GM04504 (cell line): ENCODE results near the gene INAFM1.
A peak's percentile ranks its signal among the peaks of the same experiment; 100 is the strongest.

Source experiments
- DNase-seq: peaks from one replicate; pipeline ENCODE4 v3.0.0-alpha.2; 2012; ENCODE audit warnings: low read depth

Gene INAFM1

GRCh38 chr19:47274071-47274890, at the start of gene INAFM1:
Gene INAFM1, plus strand, starts transcription at chr19:47274885. Its CDS starts 35 bp downstream, at chr19:47274920.
- DNase-seq: peak; percentile 83

DNA sequence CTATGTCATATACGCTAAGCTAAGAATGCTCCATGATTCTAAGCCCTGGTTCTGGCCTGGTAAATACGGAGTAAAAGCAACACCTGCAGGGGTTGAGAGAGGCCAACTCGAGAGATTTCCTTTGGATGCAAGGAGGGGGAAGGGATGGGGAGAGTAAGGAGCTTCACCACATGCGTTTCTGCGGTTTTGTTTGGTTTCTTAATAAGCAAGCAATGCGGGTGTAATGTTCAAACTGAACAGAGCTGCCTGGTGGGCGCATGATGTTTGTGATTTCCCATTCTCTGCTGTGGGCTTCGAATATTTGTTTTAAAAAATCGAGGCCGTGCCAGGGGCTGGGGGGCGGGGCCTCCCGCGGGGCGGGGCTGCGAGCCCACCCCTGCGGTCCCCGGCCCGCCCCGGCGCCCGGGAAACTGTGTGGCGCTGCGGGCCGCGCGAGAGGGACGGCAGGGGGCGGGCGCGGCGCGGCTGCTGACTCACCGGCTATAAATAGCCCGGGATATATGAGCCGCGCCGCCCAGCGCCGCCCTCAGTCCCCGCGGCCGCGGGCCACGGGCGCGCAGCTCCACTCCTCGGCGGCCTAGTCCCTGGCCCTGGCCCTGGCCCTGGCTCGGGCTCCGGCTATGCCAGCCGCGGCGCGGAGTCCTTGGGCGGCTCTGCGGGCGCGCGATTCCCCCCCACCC, 48.8 kb upstream of the INAFM1 start:
- no peak for DNase-seq

- no peak for DNase-seq
Measured at GRCh38 chr19:47226426-47227351, 48.0 kb upstream of the INAFM1 start.

- peak; percentile 84 for DNase-seq
Measured at GRCh38 chr19:47227352-47228167, 47.1 kb upstream of the INAFM1 start.

DNA sequence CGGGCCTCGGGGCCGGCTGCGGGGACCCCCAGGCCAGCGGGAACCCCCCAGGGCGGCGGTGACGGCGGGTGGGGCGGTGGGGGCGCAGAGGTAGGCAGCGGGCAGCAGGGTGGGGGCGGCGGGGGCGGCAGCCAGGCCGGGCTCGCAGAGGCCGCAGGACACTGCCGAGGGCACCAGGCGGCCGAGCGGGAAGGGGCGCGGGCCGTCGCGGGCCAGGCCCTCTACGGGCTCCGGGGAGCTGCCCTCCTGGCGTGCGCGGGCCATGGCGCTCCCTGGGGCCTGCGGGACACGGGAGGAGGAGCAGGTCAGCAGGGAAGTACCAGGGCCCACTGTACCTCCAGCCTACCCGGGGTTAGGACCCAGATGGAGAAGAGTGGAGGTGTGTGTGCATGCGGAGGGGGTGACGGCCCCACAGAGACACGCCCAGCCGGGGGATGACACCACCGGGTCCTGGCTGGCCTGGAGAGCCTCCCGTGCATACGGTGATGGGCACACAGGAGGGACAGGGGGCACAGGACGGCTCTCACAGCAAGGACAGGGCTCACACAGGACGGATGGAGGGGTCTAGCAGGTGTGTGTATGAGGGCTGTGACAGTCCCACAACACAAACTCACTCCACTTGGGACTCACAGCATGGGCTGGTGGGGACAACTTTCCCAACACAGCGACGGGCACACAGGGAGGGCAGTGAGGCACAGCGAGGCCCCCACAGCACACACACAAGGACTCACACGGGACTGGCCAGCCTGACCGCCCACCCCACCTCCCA, 46.3 kb upstream of the INAFM1 start:
- DNase-seq: no peak

GRCh38 chr19:47228937-47229675, 45.6 kb upstream of the INAFM1 start:
- no peak for DNase-seq

DNA sequence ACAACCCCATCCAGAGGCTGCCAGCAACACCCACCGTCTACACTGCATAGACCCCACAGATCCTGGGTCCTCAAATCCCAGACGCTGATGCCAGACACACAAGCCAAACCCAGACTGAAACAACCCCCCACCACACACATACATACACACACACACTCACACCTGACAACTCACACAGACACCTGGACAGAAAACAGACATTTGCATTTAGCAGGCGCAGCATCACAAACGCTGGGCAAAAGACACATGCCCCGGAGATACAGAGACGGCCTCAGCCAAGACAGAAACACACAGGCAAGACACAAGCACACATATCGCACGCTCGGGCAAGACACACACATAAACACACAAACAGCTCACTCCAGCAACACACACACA, 45.0 kb upstream of the INAFM1 start:
- DNase-seq: no peak

DNA sequence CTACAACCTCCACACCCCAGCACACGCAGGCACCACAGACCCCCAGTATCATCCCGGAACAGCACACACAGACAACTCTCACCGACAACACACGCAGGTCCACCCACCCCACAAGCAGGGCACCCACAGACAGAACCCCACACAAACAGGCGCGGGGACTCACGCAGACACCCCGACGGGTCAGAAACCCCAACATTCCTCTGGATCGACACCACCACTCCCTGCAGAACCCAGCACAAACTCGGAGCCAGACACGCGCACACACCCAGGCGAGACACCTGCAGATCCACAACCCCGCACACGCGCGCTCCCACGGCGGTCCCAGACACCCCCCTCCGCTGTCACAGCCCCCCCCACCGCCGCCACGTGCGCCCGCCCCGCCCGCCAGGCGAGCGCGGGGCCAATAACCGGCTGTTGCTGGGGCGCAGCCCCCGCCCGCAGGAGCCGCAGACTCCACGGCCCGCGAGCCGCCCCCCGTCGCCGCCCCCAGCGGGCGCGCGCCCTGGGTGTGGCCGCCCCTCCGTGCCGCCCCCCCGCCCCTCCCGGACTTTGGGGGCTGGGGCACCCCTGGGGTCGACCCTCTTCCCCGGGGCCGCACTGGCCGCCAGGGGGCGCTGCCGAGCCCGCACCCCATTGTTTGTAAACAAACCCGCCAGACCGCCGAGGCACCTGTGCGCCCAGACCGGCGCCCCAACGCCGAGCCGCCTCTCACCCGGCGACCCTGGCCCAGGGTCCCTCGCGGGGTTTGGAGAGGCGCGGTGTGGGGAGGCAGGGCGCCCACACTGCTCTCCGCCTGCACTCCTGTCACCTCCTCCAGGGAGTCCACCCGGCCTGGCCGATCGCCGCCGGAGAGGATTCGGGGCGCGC, 44.4 kb upstream of the INAFM1 start:
- no peak for DNase-seq

GRCh38 chr19:47230921-47231214, 43.8 kb upstream of the INAFM1 start, which contains the start of gene BBC3:
Gene BBC3, minus strand, starts transcription at chr19:47231199. Its CDS starts 2,768 bp downstream, at chr19:47228431.
- no peak for DNase-seq

DNA sequence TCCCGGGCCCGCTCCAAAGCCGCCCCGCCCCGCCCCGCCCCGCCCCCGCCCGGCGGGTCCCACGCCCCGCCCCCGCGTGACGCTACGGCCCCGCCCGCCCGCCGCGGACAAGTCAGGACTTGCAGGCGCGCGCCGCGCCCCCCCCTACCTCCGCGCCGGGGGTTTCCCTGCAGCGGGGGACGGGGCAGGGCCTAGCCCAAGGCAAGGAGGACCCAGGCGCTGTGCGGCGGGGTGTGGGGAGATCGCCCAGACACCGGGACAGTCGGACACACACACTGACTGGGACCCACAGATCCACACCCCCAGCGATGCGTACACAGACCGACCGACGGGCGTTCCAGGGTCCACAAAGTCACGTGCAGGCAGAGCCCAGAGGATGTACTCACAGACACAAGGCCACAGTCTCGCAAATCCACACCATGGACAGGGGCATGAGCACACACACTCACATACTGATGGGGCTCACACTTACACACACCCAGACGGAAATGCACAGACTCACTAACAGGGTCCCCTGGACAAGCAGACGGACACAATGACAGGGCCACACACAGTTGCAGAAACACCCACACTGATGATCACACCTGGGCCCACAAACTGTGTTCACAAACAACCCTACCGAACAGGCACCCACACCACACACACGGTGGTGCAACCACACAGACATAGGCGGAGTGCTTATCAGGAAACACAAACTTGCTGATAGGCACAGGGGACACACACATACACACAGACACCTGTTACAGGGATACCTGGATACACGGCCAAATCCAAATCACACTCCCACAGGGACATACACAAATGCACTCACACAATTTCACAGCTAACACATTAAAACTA, 43.2 kb upstream of the INAFM1 start:
- peak; percentile 75 for DNase-seq

GRCh38 chr19:47232422-47233211, 42.1 kb upstream of the INAFM1 start:
- no peak for DNase-seq

DNA sequence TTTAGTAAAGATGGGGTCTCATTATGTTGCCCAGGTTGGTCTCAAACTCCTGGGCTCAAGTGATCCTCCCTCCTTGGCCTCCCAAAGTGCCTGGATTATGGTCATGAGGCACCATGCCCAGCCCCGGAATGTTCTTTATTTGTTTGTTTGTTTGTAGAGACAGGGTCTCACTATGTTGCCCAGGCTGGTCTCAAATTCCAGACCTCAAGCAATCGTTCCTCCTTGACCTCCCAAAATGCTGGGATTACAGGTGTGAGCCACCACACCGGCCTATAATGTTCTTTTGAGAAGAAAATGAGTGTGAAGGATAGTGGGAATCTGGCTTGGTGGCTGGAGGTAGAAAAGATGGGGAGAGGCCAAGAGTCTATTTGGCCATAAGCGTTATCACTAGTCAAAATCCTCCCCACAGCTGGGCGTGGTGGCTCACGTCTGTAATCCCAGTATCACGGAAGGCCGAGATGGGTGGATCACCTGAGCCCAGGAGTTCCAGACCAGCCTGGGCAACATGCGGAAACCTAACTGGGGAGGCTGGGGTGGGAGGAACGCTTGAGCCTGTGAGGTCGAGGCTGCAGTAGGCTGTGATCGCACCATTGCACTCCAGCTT, 38.5 kb upstream of the INAFM1 start:
- DNase-seq: no peak

DNA sequence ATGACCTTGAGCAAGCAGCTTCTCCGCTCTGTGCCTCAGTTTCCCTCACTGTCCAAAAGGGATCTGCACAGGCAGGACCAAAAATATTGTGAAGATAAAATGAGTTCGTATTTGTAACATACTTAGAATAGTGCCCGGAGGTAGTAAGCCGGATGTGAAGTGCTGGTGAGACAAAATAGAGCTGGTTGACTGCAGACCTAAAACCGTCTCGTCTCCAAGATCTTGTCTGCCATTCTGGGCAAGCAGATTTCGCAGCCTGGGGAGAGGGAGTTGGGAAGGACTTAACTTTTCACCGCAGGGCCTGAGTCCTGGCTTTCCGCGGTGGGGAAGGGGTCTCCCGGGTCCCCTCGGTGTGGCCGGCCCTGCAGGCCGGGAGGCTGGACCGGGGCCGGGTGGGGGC, 35.5 kb upstream of the INAFM1 start:
- no peak for DNase-seq

GRCh38 chr19:47239610-47240296, 34.9 kb upstream of the INAFM1 start:
- DNase-seq: no peak

- DNase-seq: no peak
Measured at GRCh38 chr19:47240556-47240955, 34.1 kb upstream of the INAFM1 start.
